ENCODE results near the gene ZDHHC8.

DNA sequence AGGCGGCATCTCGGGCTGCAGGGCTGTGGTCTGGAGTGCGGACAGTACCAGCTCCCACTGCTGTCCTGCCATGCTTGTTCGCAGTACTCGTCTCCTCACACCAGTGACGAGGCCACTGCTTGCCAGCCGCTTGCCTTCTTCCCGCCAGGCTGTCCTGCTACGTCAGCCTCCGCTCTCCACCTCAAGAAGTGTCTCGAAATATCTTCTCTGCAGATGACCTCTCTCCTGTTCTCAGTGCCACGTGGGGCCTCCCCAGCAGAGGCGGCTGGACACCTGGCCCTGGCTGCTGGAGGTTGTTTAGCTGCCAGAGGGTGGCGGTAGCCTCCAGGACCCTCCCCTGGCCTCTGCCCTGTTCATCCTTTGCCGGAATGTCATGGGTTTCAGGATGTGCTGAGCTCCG, 22.3 kb downstream of the ZDHHC8 start:
- TF ChIP-seq, protein P1, sequence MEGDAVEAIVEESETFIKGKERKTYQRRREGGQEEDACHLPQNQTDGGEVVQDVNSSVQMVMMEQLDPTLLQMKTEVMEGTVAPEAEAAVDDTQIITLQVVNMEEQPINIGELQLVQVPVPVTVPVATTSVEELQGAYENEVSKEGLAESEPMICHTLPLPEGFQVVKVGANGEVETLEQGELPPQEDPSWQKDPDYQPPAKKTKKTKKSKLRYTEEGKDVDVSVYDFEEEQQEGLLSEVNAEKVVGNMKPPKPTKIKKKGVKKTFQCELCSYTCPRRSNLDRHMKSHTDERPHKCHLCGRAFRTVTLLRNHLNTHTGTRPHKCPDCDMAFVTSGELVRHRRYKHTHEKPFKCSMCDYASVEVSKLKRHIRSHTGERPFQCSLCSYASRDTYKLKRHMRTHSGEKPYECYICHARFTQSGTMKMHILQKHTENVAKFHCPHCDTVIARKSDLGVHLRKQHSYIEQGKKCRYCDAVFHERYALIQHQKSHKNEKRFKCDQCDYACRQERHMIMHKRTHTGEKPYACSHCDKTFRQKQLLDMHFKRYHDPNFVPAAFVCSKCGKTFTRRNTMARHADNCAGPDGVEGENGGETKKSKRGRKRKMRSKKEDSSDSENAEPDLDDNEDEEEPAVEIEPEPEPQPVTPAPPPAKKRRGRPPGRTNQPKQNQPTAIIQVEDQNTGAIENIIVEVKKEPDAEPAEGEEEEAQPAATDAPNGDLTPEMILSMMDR (IDR thresholded peaks at IDR 0.05; ENCODE audit: low read depth, low read length, poor library complexity, severe bottlenecking): no peak
- no peak for TF ChIP-seq EZH2phosphoT487 (IDR thresholded peaks at IDR 0.05; ENCODE audit: borderline replicate concordance, low read length)

Measured in DOHH2 (cell line).